Measurements from ENCODE around the gene NPIPA1. TPM values are rescaled to one million over a fixed set of nuclear protein-coding genes. Genes with fewer than 3 reads are reported as not detected.
"Not testable (repeated sequence)": the region's sequence is repeated elsewhere in the genome, so short reads cannot be mapped to it uniquely, and the experiment has no call there.

The NPIPA1 gene
- total RNA-seq = 100 to 1,000 TPM; 100 to 181 (median 141) TPM
- 1 to 10 TPM; 1.6 to 6.4 TPM for polyA plus RNA-seq
- 8.3 reads per million, percentile 32 among the genes with 10 or more reads in this experiment for total RNA-seq

- H3K4me1 Mint-ChIP-seq; POLR2A ChIA-PET; H3K9me3 Mint-ChIP-seq; H3K27me3 ChIP-seq (ENCODE audit: control insufficient read depth in 2 of 2, insufficient read depth in 2 of 2, low read length in 2 of 2); H3K36me3 ChIP-seq (ENCODE audit: control insufficient read depth in 2 of 3, insufficient read depth in 3 of 3, low read length in 3 of 3); ATAC-seq; intact Hi-C loops (cut with micrococcal nuclease); DNase-seq; H3K4me1 ChIP-seq (ENCODE audit: control insufficient read depth in 2 of 2, insufficient read depth in 2 of 2, low read length in 2 of 2); H3K4me3 ChIP-seq (ENCODE audit: low read length); H3K27me3 Mint-ChIP-seq; H3K36me3 Mint-ChIP-seq; H3K9me3 ChIP-seq (ENCODE audit: control insufficient read depth in 2 of 3, low read length in 3 of 3); H3K4me3 Mint-ChIP-seq; H3K27ac ChIP-seq (ENCODE audit: low read depth, low read length); CTCF ChIA-PET; H3K27ac Mint-ChIP-seq: not testable (repeated sequence)
Measured at GRCh38 chr16:14937143-14937542, at the start of gene NPIPA1. TSS of gene NPIPA1 (plus strand) at chr16:14937443. CDS start at chr16:14937443, 0 bp downstream.

- DNase-seq; H3K4me1 ChIP-seq (ENCODE audit: control insufficient read depth in 2 of 2, insufficient read depth in 2 of 2, low read length in 2 of 2); H3K27me3 Mint-ChIP-seq; intact Hi-C loops (cut with micrococcal nuclease); H3K27me3 ChIP-seq (ENCODE audit: control insufficient read depth in 2 of 2, insufficient read depth in 2 of 2, low read length in 2 of 2); H3K27ac ChIP-seq (ENCODE audit: low read depth, low read length); POLR2A ChIA-PET; ATAC-seq; H3K4me3 ChIP-seq (ENCODE audit: low read length); H3K4me1 Mint-ChIP-seq; CTCF ChIA-PET; H3K36me3 Mint-ChIP-seq; H3K9me3 Mint-ChIP-seq; H3K9me3 ChIP-seq (ENCODE audit: control insufficient read depth in 2 of 3, low read length in 3 of 3); H3K4me3 Mint-ChIP-seq; H3K27ac Mint-ChIP-seq; H3K36me3 ChIP-seq (ENCODE audit: control insufficient read depth in 2 of 3, insufficient read depth in 3 of 3, low read length in 3 of 3): not testable (repeated sequence)
Measured at GRCh38 chr16:14892111-14892510, 45.1 kb upstream of the NPIPA1 start.

DNA sequence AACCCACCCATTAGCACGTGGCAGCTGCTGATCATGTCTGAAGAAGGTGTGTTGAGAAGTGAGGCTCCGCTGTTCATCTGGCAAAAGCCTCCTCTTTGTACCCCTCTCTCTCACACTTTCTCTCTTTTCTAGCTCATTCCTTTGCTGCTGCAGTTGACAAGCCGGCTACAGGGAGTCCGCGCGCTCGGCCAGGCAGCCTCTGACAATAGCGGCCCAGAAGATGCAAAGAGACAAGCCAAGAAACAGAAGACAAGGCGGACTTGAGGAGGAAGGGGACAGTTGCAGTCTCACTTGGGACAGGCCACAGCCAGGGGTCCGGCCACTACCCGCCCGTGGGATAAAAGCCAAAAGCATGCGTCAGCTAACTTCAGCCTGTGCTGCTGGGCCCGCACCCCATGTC, 41.9 kb upstream of the NPIPA1 start:
- ATAC-seq; intact Hi-C loops (cut with micrococcal nuclease); H3K9me3 ChIP-seq (ENCODE audit: control insufficient read depth in 2 of 3, low read length in 3 of 3); H3K27ac ChIP-seq (ENCODE audit: low read depth, low read length); H3K36me3 ChIP-seq (ENCODE audit: control insufficient read depth in 2 of 3, insufficient read depth in 3 of 3, low read length in 3 of 3); H3K9me3 Mint-ChIP-seq; POLR2A ChIA-PET; CTCF ChIA-PET; H3K36me3 Mint-ChIP-seq; H3K4me3 Mint-ChIP-seq; H3K27me3 Mint-ChIP-seq; H3K4me3 ChIP-seq (ENCODE audit: low read length); H3K27me3 ChIP-seq (ENCODE audit: control insufficient read depth in 2 of 2, insufficient read depth in 2 of 2, low read length in 2 of 2); DNase-seq; H3K27ac Mint-ChIP-seq; H3K4me1 Mint-ChIP-seq; H3K4me1 ChIP-seq (ENCODE audit: control insufficient read depth in 2 of 2, insufficient read depth in 2 of 2, low read length in 2 of 2): not testable (repeated sequence)

DNA sequence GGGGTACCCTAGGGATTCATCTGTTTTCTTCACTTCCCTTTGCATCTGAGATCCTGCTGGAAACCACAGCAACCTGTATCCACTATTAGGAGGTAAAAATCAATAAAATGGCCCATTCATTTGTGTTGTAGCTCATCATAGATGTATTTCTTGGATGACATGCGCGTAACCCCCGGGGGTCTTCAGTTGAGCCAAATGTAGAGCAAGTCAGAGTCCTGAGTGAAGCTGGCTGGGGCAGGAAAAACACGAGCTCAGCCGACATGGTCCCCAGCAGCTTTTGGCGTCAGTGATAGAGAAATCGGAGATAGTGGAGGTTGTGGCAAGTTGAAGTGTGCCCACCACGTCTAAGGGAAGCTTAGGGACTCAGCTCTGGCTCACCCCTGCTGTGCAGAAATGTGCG, 41.2 kb upstream of the NPIPA1 start:
- H3K9me3 ChIP-seq (ENCODE audit: control insufficient read depth in 2 of 3, low read length in 3 of 3); H3K27ac Mint-ChIP-seq; ATAC-seq; H3K4me1 Mint-ChIP-seq; H3K9me3 Mint-ChIP-seq; DNase-seq; H3K4me3 Mint-ChIP-seq; H3K36me3 ChIP-seq (ENCODE audit: control insufficient read depth in 2 of 3, insufficient read depth in 3 of 3, low read length in 3 of 3); POLR2A ChIA-PET; H3K27me3 ChIP-seq (ENCODE audit: control insufficient read depth in 2 of 2, insufficient read depth in 2 of 2, low read length in 2 of 2); H3K4me3 ChIP-seq (ENCODE audit: low read length); intact Hi-C loops (cut with micrococcal nuclease); H3K4me1 ChIP-seq (ENCODE audit: control insufficient read depth in 2 of 2, insufficient read depth in 2 of 2, low read length in 2 of 2); H3K36me3 Mint-ChIP-seq; CTCF ChIA-PET; H3K27me3 Mint-ChIP-seq; H3K27ac ChIP-seq (ENCODE audit: low read depth, low read length): not testable (repeated sequence)

- H3K27ac ChIP-seq (ENCODE audit: low read depth, low read length); H3K9me3 Mint-ChIP-seq; intact Hi-C loops (cut with micrococcal nuclease); H3K4me3 Mint-ChIP-seq; DNase-seq; POLR2A ChIA-PET; CTCF ChIA-PET; H3K4me1 Mint-ChIP-seq; H3K27me3 ChIP-seq (ENCODE audit: control insufficient read depth in 2 of 2, insufficient read depth in 2 of 2, low read length in 2 of 2); H3K4me1 ChIP-seq (ENCODE audit: control insufficient read depth in 2 of 2, insufficient read depth in 2 of 2, low read length in 2 of 2); H3K27me3 Mint-ChIP-seq; H3K4me3 ChIP-seq (ENCODE audit: low read length); H3K36me3 ChIP-seq (ENCODE audit: control insufficient read depth in 2 of 3, insufficient read depth in 3 of 3, low read length in 3 of 3); H3K27ac Mint-ChIP-seq; H3K9me3 ChIP-seq (ENCODE audit: control insufficient read depth in 2 of 3, low read length in 3 of 3); H3K36me3 Mint-ChIP-seq: not testable (repeated sequence)
- ATAC-seq = peak; percentile 77
Measured at GRCh38 chr16:14897006-14897664, 40.1 kb upstream of the NPIPA1 start.

- H3K4me1 Mint-ChIP-seq; H3K4me3 Mint-ChIP-seq; ATAC-seq; H3K27me3 Mint-ChIP-seq; H3K9me3 Mint-ChIP-seq; CTCF ChIA-PET; H3K4me3 ChIP-seq (ENCODE audit: low read length); H3K4me1 ChIP-seq (ENCODE audit: control insufficient read depth in 2 of 2, insufficient read depth in 2 of 2, low read length in 2 of 2); DNase-seq; intact Hi-C loops (cut with micrococcal nuclease); H3K36me3 Mint-ChIP-seq; H3K27ac ChIP-seq (ENCODE audit: low read depth, low read length); H3K36me3 ChIP-seq (ENCODE audit: control insufficient read depth in 2 of 3, insufficient read depth in 3 of 3, low read length in 3 of 3); H3K27ac Mint-ChIP-seq; POLR2A ChIA-PET; H3K9me3 ChIP-seq (ENCODE audit: control insufficient read depth in 2 of 3, low read length in 3 of 3); H3K27me3 ChIP-seq (ENCODE audit: control insufficient read depth in 2 of 2, insufficient read depth in 2 of 2, low read length in 2 of 2): not testable (repeated sequence)
Measured at GRCh38 chr16:14898162-14898561, 39.1 kb upstream of the NPIPA1 start.

GRCh38 chr16:14903191-14903957, 33.9 kb upstream of the NPIPA1 start:
- H3K27me3 Mint-ChIP-seq; H3K36me3 ChIP-seq (ENCODE audit: control insufficient read depth in 2 of 3, insufficient read depth in 3 of 3, low read length in 3 of 3); DNase-seq; H3K4me1 ChIP-seq (ENCODE audit: control insufficient read depth in 2 of 2, insufficient read depth in 2 of 2, low read length in 2 of 2); intact Hi-C loops (cut with micrococcal nuclease); H3K9me3 Mint-ChIP-seq; H3K27ac ChIP-seq (ENCODE audit: low read depth, low read length); POLR2A ChIA-PET; CTCF ChIA-PET; H3K27me3 ChIP-seq (ENCODE audit: control insufficient read depth in 2 of 2, insufficient read depth in 2 of 2, low read length in 2 of 2); H3K4me3 ChIP-seq (ENCODE audit: low read length); H3K36me3 Mint-ChIP-seq; H3K9me3 ChIP-seq (ENCODE audit: control insufficient read depth in 2 of 3, low read length in 3 of 3): not testable (repeated sequence)
- Mint-ChIP-seq H3K4me1 (peaks cover 4 to 10% (median 8%) of the 10 kb centered on the region in 7 donors), H3K27ac (peak overlapping the region in 1 of 9 donors; percentile 52), H3K4me3 (peak overlapping the region in 1 of 10 donors; percentile 56)
- peak; percentile 67 for ATAC-seq
